ENCODE data around the gene P3H2.

Gene P3H2

DNA sequence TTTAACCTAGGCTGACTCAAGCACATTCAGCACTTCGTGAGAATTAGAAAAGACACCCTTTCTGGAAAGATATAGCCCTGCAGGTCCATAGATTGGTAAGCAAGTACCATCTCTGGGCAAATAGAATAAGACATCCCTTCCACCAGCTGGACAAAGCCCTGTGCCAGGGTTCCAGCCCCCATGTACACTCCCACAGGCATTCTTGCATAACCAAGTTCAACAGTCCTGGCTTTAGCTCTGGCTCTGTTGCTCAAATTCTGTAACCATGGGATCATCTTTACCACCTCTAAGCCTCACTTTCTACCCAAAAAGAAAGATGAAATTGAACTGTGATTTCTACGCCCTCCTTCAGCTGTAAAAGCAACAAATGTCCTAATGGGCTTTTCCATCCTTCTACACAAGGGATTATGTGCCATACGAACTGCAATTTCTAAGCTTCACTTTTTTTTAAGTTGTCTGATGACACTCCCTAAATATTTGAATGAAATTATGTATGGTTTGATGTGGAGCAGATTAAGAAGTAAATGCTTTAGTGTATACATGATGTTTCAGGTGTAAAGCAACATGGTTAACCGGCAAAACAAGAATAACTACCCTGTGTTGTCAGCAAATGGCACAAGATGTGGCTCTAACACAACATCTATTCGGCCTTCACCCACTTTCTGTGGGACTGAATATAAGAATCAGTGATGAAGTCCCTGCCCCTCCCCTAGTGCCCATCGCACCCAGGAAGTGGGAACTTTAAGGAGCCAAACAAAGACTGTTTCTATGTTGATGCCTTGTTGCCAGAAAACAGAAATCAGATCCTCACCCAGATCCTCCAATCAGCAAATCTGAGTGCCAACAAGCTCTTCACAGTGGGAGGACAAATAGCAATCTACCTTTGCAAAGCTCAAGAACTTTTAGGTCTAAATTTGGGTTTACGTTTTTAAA lies 165.7 kb downstream of the P3H2 start:
- H3K27me3 ChIP-seq (ENCODE audit: insufficient read depth, low read length, poor library complexity) = no peaks in the 10 kb centered on the region
- H3K4me1 ChIP-seq (ENCODE audit: insufficient read depth, low read length) = no peaks in the 10 kb centered on the region
- H3K9ac ChIP-seq (ENCODE audit: low read depth, low read length) = no peak overlapping the region
- no peaks in the 10 kb centered on the region for H3K79me2 ChIP-seq (ENCODE audit: insufficient read depth, low read length)
- H3K4me3 ChIP-seq (ENCODE audit: low read depth in 1 of 2, low read length in 2 of 2) = no peak overlapping the region
- DNase-seq (no peak), ATAC-seq (ENCODE audit: insufficient read depth, low read depth) (no peak)
- no peak overlapping the region for H2AFZ ChIP-seq (ENCODE audit: low read depth, low read length)
- H3K36me3 ChIP-seq (ENCODE audit: insufficient read depth, low read length) = no peaks in the 10 kb centered on the region
- no peak overlapping the region for H3K4me2 ChIP-seq (ENCODE audit: insufficient read depth, low read length)
- no peaks in the 10 kb centered on the region for H4K20me1 ChIP-seq (ENCODE audit: insufficient read depth, low read length)
- no peaks in the 10 kb centered on the region for H3K9me3 ChIP-seq (ENCODE audit: insufficient read depth, low read length, severe bottlenecking)
- TF ChIP-seq, protein P1, sequence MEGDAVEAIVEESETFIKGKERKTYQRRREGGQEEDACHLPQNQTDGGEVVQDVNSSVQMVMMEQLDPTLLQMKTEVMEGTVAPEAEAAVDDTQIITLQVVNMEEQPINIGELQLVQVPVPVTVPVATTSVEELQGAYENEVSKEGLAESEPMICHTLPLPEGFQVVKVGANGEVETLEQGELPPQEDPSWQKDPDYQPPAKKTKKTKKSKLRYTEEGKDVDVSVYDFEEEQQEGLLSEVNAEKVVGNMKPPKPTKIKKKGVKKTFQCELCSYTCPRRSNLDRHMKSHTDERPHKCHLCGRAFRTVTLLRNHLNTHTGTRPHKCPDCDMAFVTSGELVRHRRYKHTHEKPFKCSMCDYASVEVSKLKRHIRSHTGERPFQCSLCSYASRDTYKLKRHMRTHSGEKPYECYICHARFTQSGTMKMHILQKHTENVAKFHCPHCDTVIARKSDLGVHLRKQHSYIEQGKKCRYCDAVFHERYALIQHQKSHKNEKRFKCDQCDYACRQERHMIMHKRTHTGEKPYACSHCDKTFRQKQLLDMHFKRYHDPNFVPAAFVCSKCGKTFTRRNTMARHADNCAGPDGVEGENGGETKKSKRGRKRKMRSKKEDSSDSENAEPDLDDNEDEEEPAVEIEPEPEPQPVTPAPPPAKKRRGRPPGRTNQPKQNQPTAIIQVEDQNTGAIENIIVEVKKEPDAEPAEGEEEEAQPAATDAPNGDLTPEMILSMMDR (IDR thresholded peaks at IDR 0.05; ENCODE audit: borderline replicate concordance, extremely low read depth, low read length, poor library complexity, severe bottlenecking) = no peak
- TF ChIP-seq EZH2 (IDR thresholded peaks at IDR 0.05; ENCODE audit: borderline replicate concordance, low read depth, low read length, severe bottlenecking) = no peak
- H3K27ac ChIP-seq (ENCODE audit: low read length) = no peak overlapping the region

GRCh38 chr3:189953551-189953950 lies 167.1 kb downstream of the P3H2 start:
- Histone ChIP-seq H3K4me3 (ENCODE audit: low read depth in 1 of 2, low read length in 2 of 2) (no peak overlapping the region), H3K27ac (ENCODE audit: low read length) (no peak overlapping the region), H3K4me1 (ENCODE audit: insufficient read depth, low read length) (no peaks in the 10 kb centered on the region), H3K9me3 (ENCODE audit: insufficient read depth, low read length, severe bottlenecking) (no peaks in the 10 kb centered on the region), H3K9ac (ENCODE audit: low read depth, low read length) (no peak overlapping the region), H3K27me3 (ENCODE audit: insufficient read depth, low read length, poor library complexity) (no peaks in the 10 kb centered on the region), H3K36me3 (ENCODE audit: insufficient read depth, low read length) (no peaks in the 10 kb centered on the region), H4K20me1 (ENCODE audit: insufficient read depth, low read length) (no peaks in the 10 kb centered on the region), H2AFZ (ENCODE audit: low read depth, low read length) (no peak overlapping the region), H3K79me2 (ENCODE audit: insufficient read depth, low read length) (no peaks in the 10 kb centered on the region), H3K4me2 (ENCODE audit: insufficient read depth, low read length) (no peak overlapping the region)
- no peak for ATAC-seq (ENCODE audit: insufficient read depth, low read depth)
- TF ChIP-seq, protein P1 (IDR thresholded peaks at IDR 0.05; ENCODE audit: borderline replicate concordance, extremely low read depth, low read length, poor library complexity, severe bottlenecking) = no peak
- no peak for TF ChIP-seq EZH2 (IDR thresholded peaks at IDR 0.05; ENCODE audit: borderline replicate concordance, low read depth, low read length, severe bottlenecking)
- DNase-seq = no peak

GRCh38 chr3:189952272-189952671 lies 168.4 kb downstream of the P3H2 start:
- no peaks in the 10 kb centered on the region for H3K9me3 ChIP-seq (ENCODE audit: insufficient read depth, low read length, severe bottlenecking)
- H3K4me3 ChIP-seq (ENCODE audit: low read depth in 1 of 2, low read length in 2 of 2) = no peak overlapping the region
- H2AFZ ChIP-seq (ENCODE audit: low read depth, low read length) = no peak overlapping the region
- no peaks in the 10 kb centered on the region for H3K27me3 ChIP-seq (ENCODE audit: insufficient read depth, low read length, poor library complexity)
- no peaks in the 10 kb centered on the region for H3K4me1 ChIP-seq (ENCODE audit: insufficient read depth, low read length)
- no peak for DNase-seq
- no peak overlapping the region for H3K4me2 ChIP-seq (ENCODE audit: insufficient read depth, low read length)
- H3K9ac ChIP-seq (ENCODE audit: low read depth, low read length) = no peak overlapping the region
- TF ChIP-seq, protein P1 (IDR thresholded peaks at IDR 0.05; ENCODE audit: borderline replicate concordance, extremely low read depth, low read length, poor library complexity, severe bottlenecking) = no peak
- no peak for TF ChIP-seq EZH2 (IDR thresholded peaks at IDR 0.05; ENCODE audit: borderline replicate concordance, low read depth, low read length, severe bottlenecking)
- no peak for ATAC-seq (ENCODE audit: insufficient read depth, low read depth)
- no peaks in the 10 kb centered on the region for H3K79me2 ChIP-seq (ENCODE audit: insufficient read depth, low read length)
- no peaks in the 10 kb centered on the region for H4K20me1 ChIP-seq (ENCODE audit: insufficient read depth, low read length)
- H3K36me3 ChIP-seq (ENCODE audit: insufficient read depth, low read length) = no peaks in the 10 kb centered on the region
- H3K27ac ChIP-seq (ENCODE audit: low read length) = no peak overlapping the region
